ENCODE results near the gene EIF4E2. TPM values are rescaled to one million over a fixed set of nuclear protein-coding genes. Genes with fewer than 3 reads are reported as not detected.

The EIF4E2 gene
- total RNA-seq, 6 experiments from 2014 or later = 79.7 to 89.7 (median 83.8) TPM

DNA sequence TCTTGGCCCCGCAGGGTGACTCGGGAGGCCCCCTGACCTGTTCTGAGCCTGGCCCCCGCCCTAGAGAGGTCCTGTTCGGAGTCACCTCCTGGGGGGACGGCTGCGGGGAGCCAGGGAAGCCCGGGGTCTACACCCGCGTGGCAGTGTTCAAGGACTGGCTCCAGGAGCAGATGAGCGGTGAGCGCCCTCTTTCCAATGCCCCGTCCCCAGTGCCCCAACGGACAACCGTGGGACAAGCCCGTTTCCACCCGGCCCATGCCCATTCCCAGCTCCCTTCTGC, 27.1 kb upstream of the EIF4E2 start:
- no peak overlapping the region for H3K27ac Mint-ChIP-seq
- peaks cover 24% of the 10 kb centered on the region for H3K27me3 Mint-ChIP-seq (ENCODE audit: insufficient read depth)
- no peak for DNase-seq
- no peaks in the 10 kb centered on the region for H3K36me3 Mint-ChIP-seq (ENCODE audit: low read depth)
- H3K4me3 Mint-ChIP-seq = no peak overlapping the region
- TF ChIP-seq, protein P1, sequence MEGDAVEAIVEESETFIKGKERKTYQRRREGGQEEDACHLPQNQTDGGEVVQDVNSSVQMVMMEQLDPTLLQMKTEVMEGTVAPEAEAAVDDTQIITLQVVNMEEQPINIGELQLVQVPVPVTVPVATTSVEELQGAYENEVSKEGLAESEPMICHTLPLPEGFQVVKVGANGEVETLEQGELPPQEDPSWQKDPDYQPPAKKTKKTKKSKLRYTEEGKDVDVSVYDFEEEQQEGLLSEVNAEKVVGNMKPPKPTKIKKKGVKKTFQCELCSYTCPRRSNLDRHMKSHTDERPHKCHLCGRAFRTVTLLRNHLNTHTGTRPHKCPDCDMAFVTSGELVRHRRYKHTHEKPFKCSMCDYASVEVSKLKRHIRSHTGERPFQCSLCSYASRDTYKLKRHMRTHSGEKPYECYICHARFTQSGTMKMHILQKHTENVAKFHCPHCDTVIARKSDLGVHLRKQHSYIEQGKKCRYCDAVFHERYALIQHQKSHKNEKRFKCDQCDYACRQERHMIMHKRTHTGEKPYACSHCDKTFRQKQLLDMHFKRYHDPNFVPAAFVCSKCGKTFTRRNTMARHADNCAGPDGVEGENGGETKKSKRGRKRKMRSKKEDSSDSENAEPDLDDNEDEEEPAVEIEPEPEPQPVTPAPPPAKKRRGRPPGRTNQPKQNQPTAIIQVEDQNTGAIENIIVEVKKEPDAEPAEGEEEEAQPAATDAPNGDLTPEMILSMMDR (IDR thresholded peaks at IDR 0.05) = no peak
- H3K9me3 Mint-ChIP-seq = no peaks in the 10 kb centered on the region
- H3K4me1 Mint-ChIP-seq (ENCODE audit: low read depth) = no peaks in the 10 kb centered on the region

DNA sequence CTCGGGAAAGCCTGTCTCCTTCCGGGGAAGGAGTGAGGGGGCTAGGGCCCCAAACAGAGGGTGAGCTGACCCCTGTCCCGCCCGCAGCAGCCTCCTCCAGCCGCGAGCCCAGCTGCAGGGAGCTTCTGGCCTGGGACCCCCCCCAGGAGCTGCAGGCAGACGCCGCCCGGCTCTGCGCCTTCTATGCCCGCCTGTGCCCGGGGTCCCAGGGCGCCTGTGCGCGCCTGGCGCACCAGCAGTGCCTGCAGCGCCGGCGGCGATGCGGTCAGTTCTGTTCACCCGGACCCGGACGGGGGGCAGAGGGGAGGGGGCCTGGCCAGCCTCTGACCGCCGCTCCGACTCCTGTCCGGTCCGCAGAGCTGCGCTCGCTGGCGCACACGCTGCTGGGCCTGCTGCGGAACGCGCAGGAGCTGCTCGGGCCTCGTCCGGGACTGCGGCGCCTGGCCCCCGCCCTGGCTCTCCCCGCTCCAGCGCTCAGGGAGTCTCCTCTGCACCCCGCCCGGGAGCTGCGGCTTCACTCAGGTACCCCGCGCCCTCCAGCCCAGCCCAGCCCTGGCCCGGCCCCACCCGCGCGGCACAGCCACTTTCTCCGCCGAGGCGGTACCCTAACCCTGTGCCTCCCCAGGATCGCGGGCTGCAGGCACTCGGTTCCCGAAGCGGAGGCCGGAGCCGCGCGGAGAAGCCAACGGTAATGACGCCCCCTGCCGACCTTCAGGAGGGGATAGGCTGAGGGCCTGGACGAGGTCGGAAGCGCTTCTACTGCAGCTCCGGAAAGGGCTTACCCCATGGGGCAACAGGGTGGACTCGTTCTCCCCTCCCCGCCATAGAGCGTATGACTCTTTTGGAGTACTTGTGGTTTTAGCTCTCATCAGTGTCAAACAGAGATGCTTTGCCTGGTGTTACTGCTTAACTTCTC, 26.5 kb upstream of the EIF4E2 start:
- H3K4me1 Mint-ChIP-seq (ENCODE audit: low read depth) = no peaks in the 10 kb centered on the region
- DNase-seq = no peak
- no peaks in the 10 kb centered on the region for H3K36me3 Mint-ChIP-seq (ENCODE audit: low read depth)
- TF ChIP-seq, protein P1 (IDR thresholded peaks at IDR 0.05) = peak; percentile 31; the same call in 1 of the 2 replicates
- no peaks in the 10 kb centered on the region for H3K9me3 Mint-ChIP-seq
- no peak overlapping the region for H3K4me3 Mint-ChIP-seq
- no peak overlapping the region for H3K27ac Mint-ChIP-seq
- peaks cover 22% of the 10 kb centered on the region for H3K27me3 Mint-ChIP-seq (ENCODE audit: insufficient read depth)

DNA sequence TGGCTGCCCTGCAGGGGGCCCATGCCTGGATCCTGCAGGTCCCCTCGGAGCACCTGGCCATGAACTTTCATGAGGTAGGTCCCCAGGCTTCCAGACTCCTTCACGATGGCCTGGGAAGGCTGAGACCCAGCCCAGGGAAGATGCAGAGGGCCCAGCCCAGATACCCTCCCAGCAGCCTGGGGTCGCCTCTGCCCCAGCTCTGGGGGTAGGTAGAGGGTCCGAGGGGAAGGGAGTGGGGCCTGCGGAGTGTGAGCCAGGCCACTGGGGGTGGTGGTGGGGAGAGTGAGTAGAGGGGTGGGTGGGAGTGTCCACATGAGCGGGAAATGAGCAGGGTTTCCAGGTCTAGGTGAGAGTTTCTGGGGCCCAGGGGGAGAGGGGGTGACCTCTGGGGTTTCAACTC, 25.7 kb upstream of the EIF4E2 start:
- TF ChIP-seq, protein P1 (IDR thresholded peaks at IDR 0.05) = no peak
- DNase-seq = no peak
- no peaks in the 10 kb centered on the region for H3K4me1 Mint-ChIP-seq (ENCODE audit: low read depth)
- H3K27me3 Mint-ChIP-seq (ENCODE audit: insufficient read depth) = peaks cover 18% of the 10 kb centered on the region
- H3K4me3 Mint-ChIP-seq = no peak overlapping the region
- H3K27ac Mint-ChIP-seq = no peak overlapping the region
- no peaks in the 10 kb centered on the region for H3K36me3 Mint-ChIP-seq (ENCODE audit: low read depth)
- H3K9me3 Mint-ChIP-seq = no peaks in the 10 kb centered on the region

DNA sequence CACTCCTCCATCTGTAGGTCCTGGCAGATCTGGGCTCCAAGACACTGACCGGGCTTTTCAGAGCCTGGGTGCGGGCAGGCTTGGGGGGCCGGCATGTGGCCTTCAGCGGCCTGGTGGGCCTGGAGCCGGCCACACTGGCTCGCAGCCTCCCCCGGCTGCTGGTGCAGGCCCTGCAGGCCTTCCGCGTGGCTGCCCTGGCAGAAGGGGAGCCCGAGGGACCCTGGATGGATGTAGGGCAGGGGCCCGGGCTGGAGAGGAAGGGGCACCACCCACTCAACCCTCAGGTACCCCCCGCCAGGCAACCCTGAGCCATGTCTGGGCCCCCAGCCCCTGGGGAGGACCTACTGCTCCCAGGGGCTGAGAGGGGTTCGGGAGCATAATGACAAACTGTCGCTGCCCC, 25.3 kb upstream of the EIF4E2 start:
- Mint-ChIP-seq H3K27me3 (ENCODE audit: insufficient read depth) (peaks cover 18% of the 10 kb centered on the region), H3K4me1 (ENCODE audit: low read depth) (no peaks in the 10 kb centered on the region), H3K36me3 (ENCODE audit: low read depth) (no peaks in the 10 kb centered on the region), H3K27ac (no peak overlapping the region), H3K4me3 (no peak overlapping the region), H3K9me3 (no peaks in the 10 kb centered on the region)
- TF ChIP-seq, protein P1 (IDR thresholded peaks at IDR 0.05) = no peak
- DNase-seq = no peak

DNA sequence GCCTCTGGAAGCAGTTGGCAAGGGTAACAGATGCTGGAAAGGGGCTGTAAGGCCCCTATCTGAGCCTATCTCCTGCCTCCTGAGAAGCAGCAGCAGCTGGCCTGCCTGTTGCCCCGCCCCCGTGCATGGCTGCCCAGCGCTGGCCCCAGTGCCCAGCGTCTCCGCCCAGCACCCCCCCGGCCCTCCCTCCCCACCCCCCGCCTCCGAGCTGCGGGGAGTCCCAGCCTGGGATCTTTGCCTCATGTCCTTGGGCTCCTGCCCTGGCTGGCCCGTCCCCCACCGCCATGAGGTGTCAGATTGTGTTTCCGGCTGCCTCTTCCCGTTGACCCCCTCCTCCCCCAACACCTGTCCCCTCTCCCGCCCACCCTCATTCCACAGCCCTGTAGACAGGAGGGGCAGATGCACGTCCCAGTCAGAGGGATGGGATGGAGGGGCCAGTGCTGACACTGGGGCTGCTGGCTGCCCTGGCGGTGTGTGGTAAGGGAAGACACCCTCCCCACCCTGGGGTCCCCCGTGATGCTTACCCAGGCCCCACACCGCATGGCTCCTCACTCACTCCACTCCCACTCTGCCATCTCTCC, 24.6 kb upstream of the EIF4E2 start, which contains the start of gene CHRND:
TSS of gene CHRND (plus strand) at position 370 of the 581 bp plus-strand sequence. CDS start at position 426, 56 bp downstream.
- Mint-ChIP-seq H3K27me3 (ENCODE audit: insufficient read depth) (peaks cover 24% of the 10 kb centered on the region), H3K27ac (no peak within 1 kb of the TSS), H3K4me3 (no peak within 1 kb of the TSS), H3K36me3 (ENCODE audit: low read depth) (no peaks in the 10 kb centered on the region), H3K9me3 (no peaks in the 10 kb centered on the region), H3K4me1 (ENCODE audit: low read depth) (no peaks in the 10 kb centered on the region)
- DNase-seq = no peak
- TF ChIP-seq, protein P1 (IDR thresholded peaks at IDR 0.05) = no peak

All from HFFc6 (cell line).